Suppressor macrophage treated with lipopolysaccharide for 4 hours (primary cell): ENCODE data around the gene SOX4.

Experiments used
- DNase-seq: peaks from one replicate; pipeline ENCODE4 v3.0.0-alpha.2; 2020

Gene SOX4

DNA sequence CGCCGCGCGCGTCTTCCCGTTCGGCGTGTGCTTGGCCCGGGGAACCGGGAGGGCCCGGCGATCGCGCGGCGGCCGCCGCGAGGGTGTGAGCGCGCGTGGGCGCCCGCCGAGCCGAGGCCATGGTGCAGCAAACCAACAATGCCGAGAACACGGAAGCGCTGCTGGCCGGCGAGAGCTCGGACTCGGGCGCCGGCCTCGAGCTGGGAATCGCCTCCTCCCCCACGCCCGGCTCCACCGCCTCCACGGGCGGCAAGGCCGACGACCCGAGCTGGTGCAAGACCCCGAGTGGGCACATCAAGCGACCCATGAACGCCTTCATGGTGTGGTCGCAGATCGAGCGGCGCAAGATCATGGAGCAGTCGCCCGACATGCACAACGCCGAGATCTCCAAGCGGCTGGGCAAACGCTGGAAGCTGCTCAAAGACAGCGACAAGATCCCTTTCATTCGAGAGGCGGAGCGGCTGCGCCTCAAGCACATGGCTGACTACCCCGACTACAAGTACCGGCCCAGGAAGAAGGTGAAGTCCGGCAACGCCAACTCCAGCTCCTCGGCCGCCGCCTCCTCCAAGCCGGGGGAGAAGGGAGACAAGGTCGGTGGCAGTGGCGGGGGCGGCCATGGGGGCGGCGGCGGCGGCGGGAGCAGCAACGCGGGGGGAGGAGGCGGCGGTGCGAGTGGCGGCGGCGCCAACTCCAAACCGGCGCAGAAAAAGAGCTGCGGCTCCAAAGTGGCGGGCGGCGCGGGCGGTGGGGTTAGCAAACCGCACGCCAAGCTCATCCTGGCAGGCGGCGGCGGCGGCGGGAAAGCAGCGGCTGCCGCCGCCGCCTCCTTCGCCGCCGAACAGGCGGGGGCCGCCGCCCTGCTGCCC lies 1.1 kb downstream of the SOX4 start:
- DNase-seq, result peak; percentile 76

DNA sequence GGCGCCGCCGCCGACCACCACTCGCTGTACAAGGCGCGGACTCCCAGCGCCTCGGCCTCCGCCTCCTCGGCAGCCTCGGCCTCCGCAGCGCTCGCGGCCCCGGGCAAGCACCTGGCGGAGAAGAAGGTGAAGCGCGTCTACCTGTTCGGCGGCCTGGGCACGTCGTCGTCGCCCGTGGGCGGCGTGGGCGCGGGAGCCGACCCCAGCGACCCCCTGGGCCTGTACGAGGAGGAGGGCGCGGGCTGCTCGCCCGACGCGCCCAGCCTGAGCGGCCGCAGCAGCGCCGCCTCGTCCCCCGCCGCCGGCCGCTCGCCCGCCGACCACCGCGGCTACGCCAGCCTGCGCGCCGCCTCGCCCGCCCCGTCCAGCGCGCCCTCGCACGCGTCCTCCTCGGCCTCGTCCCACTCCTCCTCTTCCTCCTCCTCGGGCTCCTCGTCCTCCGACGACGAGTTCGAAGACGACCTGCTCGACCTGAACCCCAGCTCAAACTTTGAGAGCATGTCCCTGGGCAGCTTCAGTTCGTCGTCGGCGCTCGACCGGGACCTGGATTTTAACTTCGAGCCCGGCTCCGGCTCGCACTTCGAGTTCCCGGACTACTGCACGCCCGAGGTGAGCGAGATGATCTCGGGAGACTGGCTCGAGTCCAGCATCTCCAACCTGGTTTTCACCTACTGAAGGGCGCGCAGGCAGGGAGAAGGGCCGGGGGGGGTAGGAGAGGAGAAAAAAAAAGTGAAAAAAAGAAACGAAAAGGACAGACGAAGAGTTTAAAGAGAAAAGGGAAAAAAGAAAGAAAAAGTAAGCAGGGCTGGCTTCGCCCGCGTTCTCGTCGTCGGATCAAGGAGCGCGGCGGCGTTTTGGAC lies 2.0 kb downstream of the SOX4 start:
- peak; percentile 28 for DNase-seq

DNA sequence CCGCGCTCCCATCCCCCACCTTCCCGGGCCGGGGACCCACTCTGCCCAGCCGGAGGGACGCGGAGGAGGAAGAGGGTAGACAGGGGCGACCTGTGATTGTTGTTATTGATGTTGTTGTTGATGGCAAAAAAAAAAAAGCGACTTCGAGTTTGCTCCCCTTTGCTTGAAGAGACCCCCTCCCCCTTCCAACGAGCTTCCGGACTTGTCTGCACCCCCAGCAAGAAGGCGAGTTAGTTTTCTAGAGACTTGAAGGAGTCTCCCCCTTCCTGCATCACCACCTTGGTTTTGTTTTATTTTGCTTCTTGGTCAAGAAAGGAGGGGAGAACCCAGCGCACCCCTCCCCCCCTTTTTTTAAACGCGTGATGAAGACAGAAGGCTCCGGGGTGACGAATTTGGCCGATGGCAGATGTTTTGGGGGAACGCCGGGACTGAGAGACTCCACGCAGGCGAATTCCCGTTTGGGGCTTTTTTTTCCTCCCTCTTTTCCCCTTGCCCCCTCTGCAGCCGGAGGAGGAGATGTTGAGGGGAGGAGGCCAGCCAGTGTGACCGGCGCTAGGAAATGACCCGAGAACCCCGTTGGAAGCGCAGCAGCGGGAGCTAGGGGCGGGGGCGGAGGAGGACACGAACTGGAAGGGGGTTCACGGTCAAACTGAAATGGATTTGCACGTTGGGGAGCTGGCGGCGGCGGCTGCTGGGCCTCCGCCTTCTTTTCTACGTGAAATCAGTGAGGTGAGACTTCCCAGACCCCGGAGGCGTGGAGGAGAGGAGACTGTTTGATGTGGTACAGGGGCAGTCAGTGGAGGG lies 2.8 kb downstream of the SOX4 start:
- peak; percentile 39 for DNase-seq

DNA sequence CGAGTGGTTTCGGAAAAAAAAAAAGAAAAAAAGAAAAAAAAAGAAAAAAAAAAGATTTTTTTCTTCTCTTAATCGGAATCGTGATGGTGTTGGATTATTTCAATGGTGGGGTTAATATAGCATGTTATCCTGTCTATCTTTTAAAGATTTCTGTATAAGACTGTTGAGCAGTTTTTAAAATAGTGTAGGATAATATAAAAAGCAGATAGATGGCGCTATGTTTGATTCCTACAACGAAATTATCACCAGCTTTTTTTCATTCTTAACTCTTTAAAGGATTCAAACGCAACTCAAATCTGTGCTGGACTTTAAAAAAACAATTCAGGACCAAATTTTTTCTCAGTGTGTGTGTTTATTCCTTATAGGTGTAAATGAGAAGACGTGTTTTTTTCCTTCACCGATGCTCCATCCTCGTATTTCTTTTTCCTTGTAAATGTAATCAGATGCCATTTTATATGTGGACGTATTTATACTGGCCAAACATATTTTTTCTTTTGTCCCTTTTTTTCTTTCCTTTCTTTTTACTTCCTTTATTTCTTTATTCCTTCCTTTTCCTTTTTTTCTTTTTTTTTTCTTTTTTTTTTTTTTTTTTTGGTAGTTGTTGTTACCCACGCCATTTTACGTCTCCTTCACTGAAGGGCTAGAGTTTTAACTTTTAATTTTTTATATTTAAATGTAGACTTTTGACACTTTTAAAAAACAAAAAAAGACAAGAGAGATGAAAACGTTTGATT lies 3.6 kb downstream of the SOX4 start:
- peak; percentile 59 for DNase-seq

DNA sequence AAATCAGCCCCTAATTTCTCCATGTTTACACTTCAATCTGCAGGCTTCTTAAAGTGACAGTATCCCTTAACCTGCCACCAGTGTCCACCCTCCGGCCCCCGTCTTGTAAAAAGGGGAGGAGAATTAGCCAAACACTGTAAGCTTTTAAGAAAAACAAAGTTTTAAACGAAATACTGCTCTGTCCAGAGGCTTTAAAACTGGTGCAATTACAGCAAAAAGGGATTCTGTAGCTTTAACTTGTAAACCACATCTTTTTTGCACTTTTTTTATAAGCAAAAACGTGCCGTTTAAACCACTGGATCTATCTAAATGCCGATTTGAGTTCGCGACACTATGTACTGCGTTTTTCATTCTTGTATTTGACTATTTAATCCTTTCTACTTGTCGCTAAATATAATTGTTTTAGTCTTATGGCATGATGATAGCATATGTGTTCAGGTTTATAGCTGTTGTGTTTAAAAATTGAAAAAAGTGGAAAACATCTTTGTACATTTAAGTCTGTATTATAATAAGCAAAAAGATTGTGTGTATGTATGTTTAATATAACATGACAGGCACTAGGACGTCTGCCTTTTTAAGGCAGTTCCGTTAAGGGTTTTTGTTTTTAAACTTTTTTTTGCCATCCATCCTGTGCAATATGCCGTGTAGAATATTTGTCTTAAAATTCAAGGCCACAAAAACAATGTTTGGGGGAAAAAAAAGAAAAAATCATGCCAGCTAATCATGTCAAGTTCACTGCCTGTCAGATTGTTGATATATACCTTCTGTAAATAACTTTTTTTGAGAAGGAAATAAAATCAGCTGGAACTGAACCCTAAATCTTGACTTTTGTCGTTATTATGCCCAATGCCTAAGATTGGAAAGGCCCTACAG lies 4.5 kb downstream of the SOX4 start:
- DNase-seq, result peak; percentile 35

DNA sequence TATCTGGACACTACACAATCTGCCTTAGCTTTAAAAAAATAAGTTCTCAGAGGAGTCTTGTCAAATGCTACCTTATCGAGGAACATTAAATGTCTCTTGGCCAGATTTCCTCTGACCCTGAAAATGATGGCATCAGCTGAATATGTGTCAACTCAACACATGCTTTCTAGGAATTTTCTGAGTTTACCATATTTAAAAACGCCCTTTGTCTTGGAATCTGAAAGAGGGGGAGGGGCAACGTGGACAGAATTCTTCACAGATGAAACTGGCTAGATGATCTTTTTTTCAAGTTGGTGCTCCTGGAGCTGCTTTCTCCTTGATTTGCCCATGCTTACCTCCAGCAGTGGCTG lies 5.1 kb downstream of the SOX4 start:
- DNase-seq, result peak; percentile 17

DNA sequence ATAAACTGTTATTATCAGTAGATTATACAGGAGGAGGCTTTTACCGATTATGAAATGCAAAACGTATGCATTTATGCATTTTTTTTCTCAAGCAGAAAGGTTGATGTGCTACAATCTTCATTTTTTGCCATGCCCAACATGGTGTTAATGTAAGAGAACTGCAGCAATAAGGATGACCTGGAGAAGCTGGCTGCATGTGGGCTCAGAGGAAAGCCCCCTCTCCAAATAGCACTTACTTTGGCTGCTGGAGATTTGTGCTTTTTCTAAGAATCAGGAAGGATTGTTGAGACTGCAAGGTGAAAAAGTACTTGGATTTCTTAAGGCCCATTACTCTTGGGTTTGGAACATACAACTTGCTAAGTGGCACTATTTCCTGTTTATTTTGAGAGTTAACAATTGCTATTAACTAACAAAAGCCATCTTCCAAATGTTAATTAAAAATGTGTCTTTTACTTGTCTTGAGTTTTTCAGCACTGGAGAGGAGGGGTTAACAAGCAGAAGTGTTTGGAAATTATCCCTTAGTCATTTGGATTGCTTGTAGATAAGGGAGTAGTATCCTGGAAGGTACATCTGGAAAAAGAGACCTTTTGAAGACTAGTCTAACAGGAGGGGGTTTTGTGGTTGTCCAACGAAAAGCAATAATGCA lies 5.6 kb downstream of the SOX4 start:
- no peak for DNase-seq

DNA sequence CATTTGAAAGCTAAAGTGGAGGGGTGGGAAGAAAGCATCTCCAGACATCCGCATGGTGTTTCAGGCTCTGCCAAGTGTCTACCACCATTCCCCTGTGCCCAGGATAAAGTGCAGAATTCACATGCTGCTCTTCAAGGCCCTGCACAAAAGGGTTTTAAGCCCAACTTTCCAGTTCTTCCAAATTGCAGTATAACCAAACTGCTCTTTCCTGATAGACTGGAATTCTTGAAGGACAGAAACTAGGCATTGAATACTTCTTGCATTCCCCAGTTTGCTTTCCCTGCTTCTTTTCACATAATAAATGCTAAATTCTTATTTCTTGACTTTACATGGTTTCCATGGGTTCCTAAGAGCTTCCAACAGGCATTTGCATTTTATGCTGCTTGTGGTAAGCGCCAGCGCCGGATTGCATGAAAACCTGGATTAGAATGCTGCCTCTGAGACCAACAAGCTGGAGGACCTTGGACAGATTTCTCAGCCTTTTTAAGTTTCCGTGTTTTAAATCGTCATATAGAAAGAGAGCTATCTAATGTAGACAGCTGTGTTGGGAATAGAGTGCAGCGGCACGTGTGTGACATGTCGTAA lies 7.9 kb downstream of the SOX4 start:
- DNase-seq, result no peak

DNA sequence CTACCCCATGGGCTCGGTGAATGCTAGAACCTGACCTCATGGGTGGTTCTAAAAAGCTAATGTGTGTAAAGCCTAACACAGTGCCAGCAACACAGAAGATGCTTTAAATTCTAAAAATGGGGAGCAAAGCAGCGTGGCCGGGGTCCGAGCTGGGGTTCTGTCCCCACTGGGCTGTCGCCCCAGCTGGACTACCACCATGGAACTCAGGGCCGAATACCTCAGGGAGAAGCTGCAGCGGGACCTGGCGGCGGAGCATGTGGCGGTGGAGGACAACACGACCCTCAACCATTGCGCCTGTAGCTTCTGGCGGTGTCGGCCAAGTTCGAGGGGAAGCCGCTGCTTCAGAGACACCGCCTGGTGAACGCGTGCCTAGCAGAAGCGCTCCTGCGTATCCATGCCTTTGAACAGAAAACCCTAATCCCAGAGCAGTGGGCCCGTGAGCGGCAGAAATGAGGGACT lies 8.4 kb downstream of the SOX4 start:
- no peak for DNase-seq

DNA sequence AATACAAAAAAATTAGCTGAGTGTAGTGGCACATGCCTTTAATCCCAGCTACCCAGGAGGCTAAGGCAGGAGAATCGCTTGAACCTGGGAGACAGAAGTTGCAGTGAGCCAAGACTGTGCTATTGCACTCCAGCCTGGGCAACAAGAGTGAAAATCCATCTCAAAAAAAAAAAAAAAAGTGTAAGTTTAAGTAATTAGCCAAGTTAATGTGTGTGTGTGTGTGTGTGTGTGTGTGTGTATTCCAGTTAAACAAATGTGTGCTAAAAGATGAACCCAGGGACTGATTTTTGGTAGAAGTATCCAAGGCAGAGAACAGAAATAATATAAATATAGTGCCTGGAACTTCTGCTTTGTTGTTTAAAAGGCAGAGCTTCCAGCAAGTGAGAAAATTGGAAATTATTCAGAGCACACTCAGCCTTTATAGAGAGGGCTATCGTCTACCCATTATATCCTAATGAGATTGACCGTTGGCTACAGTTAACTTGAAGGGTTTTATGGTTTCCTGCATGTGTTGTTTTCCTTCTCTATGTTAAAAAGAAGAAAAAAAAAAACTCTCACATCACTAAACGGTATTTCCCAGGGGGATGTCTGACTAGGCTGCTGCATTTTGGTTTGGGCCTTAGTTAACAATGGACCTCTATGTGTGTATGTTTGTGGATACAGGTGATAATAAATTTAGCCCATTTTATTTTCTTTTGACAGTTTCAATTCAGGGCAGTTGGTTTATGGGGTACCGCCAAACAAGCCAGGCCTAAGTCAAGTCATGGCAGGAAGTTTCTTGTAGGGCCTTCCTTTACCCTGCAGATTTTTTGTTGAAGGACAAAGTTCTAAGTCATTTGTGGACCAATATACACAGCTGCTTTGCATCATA lies 9.8 kb downstream of the SOX4 start:
- DNase-seq, result no peak

DNA sequence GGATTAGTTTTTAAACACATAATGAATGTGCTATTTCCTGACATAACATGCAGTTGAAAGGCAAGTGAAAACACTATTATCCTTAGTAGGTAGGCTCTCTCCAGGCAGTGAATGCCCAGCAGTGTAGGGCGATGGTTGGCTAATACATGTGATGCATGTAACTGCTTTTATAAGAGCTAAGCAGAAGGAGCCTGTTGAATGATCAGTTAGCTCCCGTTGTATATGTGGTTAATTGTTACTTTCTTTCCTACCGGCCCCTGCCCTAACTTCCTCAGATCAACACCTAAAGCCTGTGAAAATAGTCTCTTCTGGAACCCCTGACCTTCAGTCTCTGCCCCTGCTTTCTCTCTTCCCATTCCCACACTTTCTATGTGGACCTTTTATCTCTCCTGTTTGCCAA lies 10.5 kb downstream of the SOX4 start:
- DNase-seq, result no peak

DNA sequence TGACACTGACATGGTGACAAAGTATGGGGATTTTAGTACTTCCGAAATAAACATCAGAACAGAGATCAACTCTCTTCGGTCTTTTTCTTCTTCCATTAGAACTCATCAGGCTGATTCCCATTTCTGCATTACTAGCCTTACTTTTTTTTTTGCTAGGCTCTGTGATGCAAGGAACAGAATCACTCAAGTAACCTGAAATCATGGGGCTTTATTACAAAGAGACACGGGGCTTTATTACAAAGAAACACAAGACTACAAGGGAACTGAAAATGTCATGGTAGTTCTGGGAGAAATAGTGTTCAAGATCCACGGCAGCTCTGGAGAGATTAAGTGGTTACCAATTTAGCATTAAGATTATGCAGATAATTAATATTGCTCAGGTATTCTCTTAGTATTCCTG lies 11.6 kb downstream of the SOX4 start:
- DNase-seq, result peak; percentile 46

DNA sequence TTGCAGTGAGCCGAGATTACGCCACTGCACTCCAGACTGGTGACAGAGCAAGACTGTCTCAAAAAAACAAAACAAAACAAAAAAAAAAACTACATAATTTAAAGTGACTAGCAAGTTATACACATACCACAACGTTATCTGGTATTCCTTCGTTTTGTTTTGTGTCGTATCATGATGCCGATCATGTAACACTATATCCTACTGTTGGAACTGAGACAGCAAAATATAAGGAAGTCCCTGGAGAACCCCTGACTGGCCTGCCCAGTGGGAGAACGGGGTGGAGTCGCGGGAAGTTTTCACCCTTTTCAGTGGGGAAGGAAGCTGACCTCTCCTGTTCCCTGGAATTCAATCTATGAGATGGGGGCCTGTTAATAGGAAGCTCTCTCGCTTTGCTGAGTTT lies 15.1 kb downstream of the SOX4 start:
- peak; percentile 61 for DNase-seq

DNA sequence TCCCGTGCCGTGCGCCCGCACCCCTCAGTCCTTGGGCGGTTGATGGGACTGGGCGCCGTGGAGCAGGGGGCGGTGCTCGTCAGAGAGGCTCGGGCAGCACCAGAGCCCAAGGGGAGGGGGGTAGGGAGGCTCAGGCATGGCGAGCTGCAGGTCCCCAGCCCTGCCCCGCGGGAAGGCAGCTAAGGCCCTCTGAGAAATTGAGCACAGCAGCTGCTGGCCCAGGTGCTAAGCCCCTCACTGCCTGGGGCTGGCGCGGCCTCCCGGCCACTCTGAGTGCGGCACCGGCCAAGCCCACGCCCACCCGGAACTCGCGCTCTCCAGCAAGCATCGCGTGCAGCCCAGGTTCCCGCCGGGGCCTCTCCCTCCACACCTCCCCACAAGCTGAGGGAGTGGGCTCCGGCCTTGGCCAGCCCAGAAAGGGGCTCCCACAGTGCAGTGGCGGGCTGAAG lies 16.4 kb downstream of the SOX4 start:
- no peak for DNase-seq

DNA sequence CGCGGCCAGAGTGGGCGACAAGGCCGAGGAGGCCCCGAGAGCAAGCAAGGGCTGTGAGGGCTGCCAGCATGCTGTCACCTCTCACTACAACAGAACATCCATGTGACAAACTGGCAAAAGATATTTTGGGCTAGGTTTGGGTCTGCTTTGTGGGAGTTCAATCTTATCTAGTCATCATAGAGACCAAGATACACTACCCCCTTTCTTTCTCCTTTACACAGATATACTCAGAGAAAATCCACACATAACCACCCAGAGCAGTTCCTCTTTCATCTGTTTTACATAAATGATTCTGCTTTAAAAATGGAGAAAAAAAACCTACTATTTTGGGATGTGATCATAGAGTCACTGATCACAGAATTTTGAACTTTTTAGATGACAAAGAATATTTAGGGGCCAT lies 16.8 kb downstream of the SOX4 start:
- peak; percentile 58 for DNase-seq

DNA sequence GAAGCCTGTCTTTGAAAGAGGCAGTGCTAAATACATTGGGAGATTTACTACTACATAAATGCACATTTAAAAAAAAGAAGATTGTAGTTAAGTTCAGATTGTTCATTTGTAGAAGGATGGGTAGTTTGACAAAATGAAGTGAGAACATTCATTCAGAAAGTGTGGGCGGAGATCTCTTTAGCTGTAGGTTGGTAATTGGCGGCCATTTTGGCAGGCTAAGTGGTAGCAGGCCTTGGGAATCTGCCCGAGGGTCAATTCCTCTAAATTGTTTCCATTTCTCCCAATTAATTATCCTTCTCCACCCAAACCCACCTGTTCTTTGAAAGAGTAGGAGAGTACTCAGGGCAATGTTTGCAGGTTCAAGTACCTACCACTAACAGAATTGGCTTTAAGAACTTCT lies 17.9 kb downstream of the SOX4 start:
- DNase-seq, result no peak

DNA sequence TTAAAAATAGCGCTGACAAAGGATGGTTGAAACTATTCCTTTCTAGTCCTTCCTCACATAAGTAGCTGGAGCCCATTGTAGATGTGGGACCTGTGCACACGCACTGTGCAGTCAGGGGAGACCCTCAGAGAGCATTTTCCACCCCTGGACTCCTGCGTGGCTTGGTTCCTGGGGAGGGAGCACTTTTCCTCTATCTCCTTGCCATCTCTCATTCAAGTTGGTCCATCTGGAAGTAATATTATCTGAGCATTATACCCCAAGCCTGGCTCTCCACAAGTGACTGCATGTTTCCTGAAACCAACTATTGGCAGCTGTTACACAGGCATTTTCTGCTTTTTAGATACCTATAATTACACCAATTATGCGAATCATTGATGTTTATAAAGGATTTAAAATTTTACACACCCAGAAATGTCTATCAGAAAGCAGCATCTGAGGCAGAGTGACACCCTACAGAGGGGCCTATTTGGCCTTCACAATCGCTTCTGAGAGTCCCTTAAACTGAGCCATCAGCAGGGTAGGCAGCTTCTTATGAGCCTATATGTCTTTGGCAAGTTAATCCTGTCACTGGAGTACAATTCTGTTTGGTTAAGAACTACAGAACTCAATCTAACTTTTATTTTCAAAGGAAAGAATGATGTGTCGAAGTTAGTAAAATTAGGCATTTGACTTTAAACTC lies 18.7 kb downstream of the SOX4 start:
- no peak for DNase-seq

DNA sequence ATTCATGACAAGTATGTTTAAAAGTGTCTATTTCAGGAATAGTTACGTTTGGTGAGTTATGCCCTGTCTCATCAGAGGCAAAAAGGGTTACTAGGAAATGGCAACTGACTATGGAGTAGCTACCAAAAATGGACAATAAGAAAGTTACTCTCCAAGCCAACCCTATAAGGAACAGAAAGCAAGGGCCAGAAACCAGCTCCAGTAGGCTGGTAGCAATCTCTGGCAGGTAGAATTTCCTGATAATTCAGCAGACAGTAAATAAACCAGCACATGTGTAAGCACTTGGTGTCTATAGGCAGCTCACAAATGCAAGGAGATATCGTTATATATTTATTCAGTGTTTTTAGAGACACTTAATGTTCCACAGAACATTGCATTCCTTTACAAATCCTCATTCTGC lies 20.3 kb downstream of the SOX4 start:
- DNase-seq, result peak; percentile 5

DNA sequence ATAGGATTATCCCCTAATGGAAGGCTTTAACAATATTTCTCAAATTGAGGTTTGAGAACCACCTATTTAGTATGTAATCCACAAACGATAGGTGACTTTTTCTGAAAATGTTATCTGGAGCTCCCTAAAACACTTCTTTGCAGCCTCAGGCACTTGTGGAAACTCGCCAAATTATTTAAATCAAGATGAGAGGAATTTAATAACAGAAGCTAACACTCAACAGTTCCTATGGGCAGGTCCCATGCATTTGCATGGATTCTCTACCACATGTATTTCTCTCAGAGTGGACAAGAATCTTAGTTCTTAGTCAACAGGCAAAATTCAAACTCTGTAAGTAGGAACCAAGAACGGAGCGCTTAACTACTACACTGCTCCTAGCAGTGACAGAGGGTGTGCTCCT lies 20.7 kb downstream of the SOX4 start:
- DNase-seq, result no peak
